ENCODE results near the gene SGPP2. TPM values are rescaled to one million over a fixed set of nuclear protein-coding genes. Genes with fewer than 3 reads are reported as not detected.

SGPP2 gene
- total RNA-seq, 1 donor from 2014 or later, result 31.2 TPM

DNA sequence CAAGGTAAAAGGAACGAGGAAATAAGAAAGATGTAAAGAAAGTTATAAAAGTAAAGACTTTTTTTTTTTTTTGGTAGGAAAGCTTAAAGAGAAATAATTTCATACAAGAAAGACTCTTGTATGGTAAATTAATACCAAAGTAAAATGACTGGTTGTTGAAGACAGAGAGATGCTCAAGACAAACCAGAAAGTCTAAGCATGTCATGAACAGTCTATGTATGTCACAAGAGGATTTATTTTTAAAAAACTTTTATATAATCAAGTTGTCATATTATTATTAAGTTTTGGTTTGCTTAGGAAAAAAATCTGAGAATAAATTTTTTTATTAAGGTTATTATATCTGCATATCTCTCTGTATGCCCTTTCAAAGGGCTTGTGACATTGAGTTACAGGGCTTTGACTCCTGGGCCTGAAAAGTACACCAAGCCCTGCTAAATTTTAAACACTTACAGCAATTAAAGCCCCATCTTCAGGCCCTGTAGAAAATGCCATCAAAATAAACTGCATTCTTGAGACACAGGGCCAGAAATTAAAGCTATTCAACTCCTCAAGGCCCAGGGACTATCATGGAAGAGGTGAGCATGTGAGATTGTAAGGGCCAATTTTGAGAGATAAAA is 10.9 kb upstream of the SGPP2 start:
- Mint-ChIP-seq H3K4me1 (ENCODE audit: low read depth) (no peaks in the 10 kb centered on the region), H3K9me3 (peaks cover 25% of the 10 kb centered on the region), H3K27me3 (ENCODE audit: insufficient read depth) (peaks cover 7% of the 10 kb centered on the region), H3K36me3 (ENCODE audit: low read depth) (no peaks in the 10 kb centered on the region), H3K4me3 (no peak overlapping the region), H3K27ac (no peak overlapping the region)
- DNase-seq (ENCODE audit: low spot score), result no peak
- intact Hi-C loops (cut with micrococcal nuclease), result no loop called here

DNA sequence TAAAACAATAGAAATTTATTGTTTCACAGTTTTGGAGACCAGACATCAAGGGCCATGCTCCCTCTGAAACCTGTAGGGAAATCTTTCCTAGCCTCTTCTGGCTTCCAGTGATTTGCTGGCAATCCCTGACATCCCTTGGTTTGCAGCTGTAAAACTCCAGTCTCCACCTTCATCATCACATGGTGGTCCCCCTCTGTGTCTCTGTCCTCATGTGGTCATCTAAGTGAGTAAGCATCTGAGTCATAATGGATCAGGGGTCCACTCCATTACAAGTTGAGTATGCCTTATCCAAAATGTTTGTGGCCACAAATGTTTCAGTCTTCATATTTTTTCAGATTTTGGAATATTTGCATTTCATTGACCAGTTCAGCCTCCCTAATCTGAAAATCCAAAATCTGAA is 5.6 kb upstream of the SGPP2 start:
- H3K4me3 Mint-ChIP-seq, result no peak overlapping the region
- peaks cover 4% of the 10 kb centered on the region for H3K36me3 Mint-ChIP-seq (ENCODE audit: low read depth)
- intact Hi-C loops (cut with micrococcal nuclease), result no loop called here
- DNase-seq (ENCODE audit: low spot score), result no peak
- peaks cover 10% of the 10 kb centered on the region for H3K27me3 Mint-ChIP-seq (ENCODE audit: insufficient read depth)
- H3K4me1 Mint-ChIP-seq (ENCODE audit: low read depth), result peaks cover 23% of the 10 kb centered on the region
- H3K27ac Mint-ChIP-seq, result no peak overlapping the region
- peaks cover 16% of the 10 kb centered on the region for H3K9me3 Mint-ChIP-seq

DNA sequence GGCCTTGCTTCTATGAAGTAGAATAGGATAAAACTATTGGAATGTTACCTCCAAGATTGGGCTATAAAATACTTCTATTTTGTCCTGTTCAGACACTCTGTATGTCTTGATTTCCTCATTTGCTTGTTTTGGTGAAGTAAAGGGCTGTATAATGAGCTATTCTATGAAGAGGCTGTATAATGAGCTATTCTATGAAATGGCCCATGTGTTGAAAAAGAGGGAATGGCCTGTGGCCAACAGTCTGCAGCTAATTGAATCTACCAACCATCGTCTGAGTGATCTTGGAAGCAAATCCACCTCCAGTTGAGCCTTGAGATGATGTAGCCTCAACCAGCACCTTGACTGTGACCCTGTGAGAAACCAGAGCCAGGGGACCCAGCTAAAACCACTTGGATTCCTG is 3.8 kb upstream of the SGPP2 start:
- intact Hi-C loops (cut with micrococcal nuclease), result loop anchor here (10.0 kb wide), 1 partner anchor 1604 kb away; no protein-coding TSS in a partner anchor
- H3K9me3 Mint-ChIP-seq, result peaks cover 10% of the 10 kb centered on the region
- H3K27me3 Mint-ChIP-seq (ENCODE audit: insufficient read depth), result peaks cover 16% of the 10 kb centered on the region
- H3K27ac Mint-ChIP-seq, result no peak overlapping the region
- DNase-seq (ENCODE audit: low spot score), result no peak
- H3K4me3 Mint-ChIP-seq, result no peak overlapping the region
- peaks cover 8% of the 10 kb centered on the region for H3K36me3 Mint-ChIP-seq (ENCODE audit: low read depth)
- H3K4me1 Mint-ChIP-seq (ENCODE audit: low read depth), result peaks cover 31% of the 10 kb centered on the region

DNA sequence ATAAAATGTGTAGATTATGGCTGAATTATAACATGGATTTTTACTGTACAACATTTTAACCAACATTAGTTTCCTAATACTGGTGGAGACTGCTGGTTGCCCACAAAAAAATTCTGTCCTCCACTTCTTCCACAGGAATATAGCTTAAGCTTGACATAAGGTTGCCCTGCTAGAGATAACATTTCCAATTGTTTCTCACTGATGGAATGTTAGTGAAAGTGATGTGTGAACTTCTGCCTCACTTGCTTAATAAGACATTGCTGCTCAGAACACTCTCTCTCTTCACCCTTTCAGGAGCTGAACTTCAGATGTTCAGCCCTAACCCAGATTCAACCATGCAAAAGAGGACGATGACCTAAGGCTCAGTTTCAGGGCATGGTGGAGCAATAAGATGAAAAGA is 2.7 kb upstream of the SGPP2 start:
- H3K27me3 Mint-ChIP-seq (ENCODE audit: insufficient read depth), result peaks cover 18% of the 10 kb centered on the region
- no peak overlapping the region for H3K27ac Mint-ChIP-seq
- no peak for DNase-seq (ENCODE audit: low spot score)
- intact Hi-C loops (cut with micrococcal nuclease), result loop anchor here (2.0 to 10.0 kb wide), 2 partner anchors 235 to 1603 kb away; partner anchors contain the start of gene FARSB
- peaks cover 11% of the 10 kb centered on the region for H3K36me3 Mint-ChIP-seq (ENCODE audit: low read depth)
- no peaks in the 10 kb centered on the region for H3K9me3 Mint-ChIP-seq
- H3K4me3 Mint-ChIP-seq, result no peak overlapping the region
- H3K4me1 Mint-ChIP-seq (ENCODE audit: low read depth), result peaks cover 36% of the 10 kb centered on the region

DNA sequence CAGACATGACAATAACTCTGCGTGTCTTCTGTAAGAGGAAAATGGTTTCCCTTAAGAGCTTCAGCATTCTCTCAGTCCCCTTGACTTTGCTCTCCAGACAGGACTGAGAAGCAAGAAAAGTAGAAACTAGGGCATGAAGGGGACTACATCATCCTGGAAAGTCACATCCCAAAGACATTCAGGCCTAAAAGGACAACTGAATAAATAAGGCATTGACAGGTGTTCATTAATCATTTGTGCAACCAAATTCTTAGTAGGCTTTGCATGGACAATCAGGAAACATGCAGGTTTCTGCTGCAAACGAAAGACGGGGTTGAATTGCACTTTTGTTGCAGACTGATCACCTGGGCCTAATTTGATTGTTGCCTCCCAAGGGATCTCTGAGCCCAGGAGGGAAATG is 1.2 kb upstream of the SGPP2 start:
- H3K9me3 Mint-ChIP-seq, result peaks cover 6% of the 10 kb centered on the region
- H3K27me3 Mint-ChIP-seq (ENCODE audit: insufficient read depth), result peaks cover 16% of the 10 kb centered on the region
- H3K4me3 Mint-ChIP-seq, result peak overlapping the region; percentile 99
- peaks cover 16% of the 10 kb centered on the region for H3K36me3 Mint-ChIP-seq (ENCODE audit: low read depth)
- H3K4me1 Mint-ChIP-seq (ENCODE audit: low read depth), result peaks cover 51% of the 10 kb centered on the region
- DNase-seq (ENCODE audit: low spot score), result no peak
- intact Hi-C loops (cut with micrococcal nuclease), result loop anchor here (1.0 to 10.0 kb wide), 4 partner anchors 101 to 1602 kb away; partner anchors contain the start of gene FARSB
- H3K27ac Mint-ChIP-seq, result peak overlapping the region; percentile 99

DNA sequence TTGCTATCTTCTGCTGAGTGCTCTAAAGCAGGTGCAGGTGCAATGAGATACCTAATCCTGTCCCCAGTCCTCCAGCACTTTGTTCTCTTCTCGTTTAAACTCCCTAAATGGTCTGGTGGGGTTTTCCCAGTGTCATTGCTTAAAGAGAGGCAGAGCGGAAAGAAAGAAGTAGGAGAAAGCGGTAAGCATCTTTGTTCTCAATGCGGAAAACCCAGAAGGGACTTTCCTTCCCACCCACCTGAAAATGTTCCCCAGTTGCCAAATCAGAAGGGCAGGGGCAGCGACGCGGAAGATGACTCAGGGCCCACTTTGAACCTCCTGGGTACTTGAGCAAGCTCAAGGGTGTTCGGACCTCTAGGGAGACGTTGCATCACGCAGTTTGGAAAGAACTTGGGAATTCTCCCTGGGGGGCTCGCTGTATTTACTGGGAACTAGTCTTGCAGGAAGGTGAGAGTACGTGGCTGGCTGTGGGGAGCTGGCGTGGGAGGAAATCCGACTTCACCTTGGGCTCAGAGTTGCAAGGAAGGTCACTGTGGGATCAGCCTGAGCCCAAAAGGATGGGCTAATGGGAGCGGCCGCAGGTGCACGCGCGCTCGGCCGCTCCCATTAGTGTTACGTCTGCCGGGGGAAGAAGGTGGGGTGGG is 589 bp upstream of the SGPP2 start:
- peaks cover 13% of the 10 kb centered on the region for H3K27me3 Mint-ChIP-seq (ENCODE audit: insufficient read depth)

DNA sequence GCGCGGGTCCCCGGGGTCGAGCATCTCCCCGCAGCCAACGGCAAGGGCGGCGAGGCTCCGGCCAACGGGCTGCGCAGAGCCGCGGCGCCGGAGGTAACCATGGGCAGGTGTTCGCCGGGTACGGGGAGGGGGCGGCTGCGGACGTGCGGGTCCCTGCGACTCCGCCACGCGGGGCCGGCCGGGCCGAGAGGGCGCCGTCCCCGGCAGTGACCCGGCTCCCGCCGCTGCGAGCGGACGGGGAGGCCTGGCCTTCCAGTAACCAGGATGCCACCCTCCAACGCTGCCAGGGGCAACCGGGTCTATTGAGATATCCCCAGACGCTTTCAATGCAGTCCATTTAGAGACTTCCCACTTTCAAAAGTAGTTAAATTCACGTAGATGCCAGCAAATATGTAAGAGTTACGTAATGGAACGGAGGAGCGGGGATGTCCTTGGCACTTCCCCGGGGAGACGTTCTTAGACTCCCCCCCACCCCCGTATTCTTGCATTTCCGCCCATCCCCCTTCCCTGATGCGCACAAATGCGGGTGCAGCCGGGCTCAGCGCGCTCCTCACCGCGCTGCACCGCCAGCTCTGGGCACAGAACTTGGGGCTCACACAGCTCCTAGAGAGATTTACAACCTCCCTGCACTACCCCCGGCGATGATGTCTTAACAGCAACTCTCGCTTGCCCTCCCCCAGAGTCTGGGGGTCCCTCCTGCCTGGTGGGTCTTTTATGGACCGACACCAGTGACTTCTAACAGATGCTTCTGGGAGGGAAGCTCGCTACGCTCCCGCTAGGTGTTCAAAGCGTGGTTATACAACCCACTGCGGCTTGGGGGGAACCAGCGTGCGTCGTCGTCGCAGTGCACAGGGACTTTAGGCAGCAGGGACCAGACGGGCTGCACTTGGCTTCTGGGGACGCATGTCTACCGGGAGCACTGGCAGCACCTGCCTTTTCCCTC is 657 bp downstream of the SGPP2 start:
- peak; percentile 24 for DNase-seq (ENCODE audit: low spot score)

More for the DNA sequence above, 589 bp upstream of the SGPP2 start:
- peak; percentile 44 for DNase-seq (ENCODE audit: low spot score)
- intact Hi-C loops (cut with micrococcal nuclease), result loop anchor here (1.0 to 10.0 kb wide), 6 partner anchors 101 to 1601 kb away; partner anchors contain the start of gene FARSB
- Mint-ChIP-seq H3K4me1 (ENCODE audit: low read depth) (peaks cover 53% of the 10 kb centered on the region), H3K9me3 (peaks cover 6% of the 10 kb centered on the region), H3K36me3 (ENCODE audit: low read depth) (peaks cover 16% of the 10 kb centered on the region), H3K27ac (peak overlapping the region; percentile 99), H3K4me3 (peak overlapping the region; percentile 99)

DNA sequence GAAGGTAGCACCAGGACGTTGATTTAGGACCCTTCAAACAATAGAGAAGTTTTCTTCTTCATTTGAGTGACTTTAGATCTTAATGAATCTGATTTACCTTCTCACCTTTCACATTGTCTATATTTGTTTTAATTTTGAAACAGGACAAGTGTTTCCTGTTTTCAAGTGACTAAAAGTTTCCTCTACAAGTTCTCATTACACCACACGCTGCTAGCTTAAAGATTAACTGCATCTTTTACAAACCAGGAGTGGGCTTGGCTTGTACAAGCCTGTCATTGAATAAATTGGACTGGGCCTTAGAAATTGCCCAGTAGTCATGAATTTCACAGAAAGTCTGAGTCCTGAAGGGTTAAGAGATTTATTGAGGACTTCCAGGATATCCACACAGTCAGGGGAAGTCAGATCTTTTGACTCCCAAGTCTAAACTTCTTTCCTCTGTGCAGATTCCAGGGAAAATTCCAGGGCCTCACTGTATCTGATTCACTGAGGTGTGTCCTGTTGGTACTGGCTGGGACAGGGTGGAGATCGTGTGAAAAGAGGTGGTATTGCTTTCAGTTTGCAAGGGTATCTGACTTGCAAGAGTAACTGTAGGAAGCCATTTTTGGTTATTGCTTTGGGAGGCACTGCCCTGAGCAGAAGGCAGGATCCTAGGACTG is 3.4 kb downstream of the SGPP2 start:
- Mint-ChIP-seq H3K36me3 (ENCODE audit: low read depth) (peaks cover 31% of the 10 kb centered on the region), H3K4me3 (peak overlapping the region; percentile 76), H3K27ac (peak overlapping the region; percentile 90), H3K9me3 (peaks cover 24% of the 10 kb centered on the region), H3K4me1 (ENCODE audit: low read depth) (peaks cover 59% of the 10 kb centered on the region), H3K27me3 (ENCODE audit: insufficient read depth) (peaks cover 13% of the 10 kb centered on the region)
- intact Hi-C loops (cut with micrococcal nuclease), result loop anchor here (2.0 to 10.0 kb wide), 2 partner anchors 23 to 1597 kb away; no protein-coding TSS in a partner anchor
- DNase-seq (ENCODE audit: low spot score), result no peak

More for the DNA sequence above, 657 bp downstream of the SGPP2 start:
- H3K27me3 Mint-ChIP-seq (ENCODE audit: insufficient read depth), result peaks cover 13% of the 10 kb centered on the region
- H3K27ac Mint-ChIP-seq, result peak overlapping the region; percentile 92
- peaks cover 23% of the 10 kb centered on the region for H3K36me3 Mint-ChIP-seq (ENCODE audit: low read depth)
- H3K4me3 Mint-ChIP-seq, result peak overlapping the region; percentile 95
- intact Hi-C loops (cut with micrococcal nuclease), result loop anchor here (2.0 to 10.0 kb wide), 3 partner anchors 136 to 1600 kb away; no protein-coding TSS in a partner anchor
- H3K9me3 Mint-ChIP-seq, result peaks cover 16% of the 10 kb centered on the region
- peaks cover 60% of the 10 kb centered on the region for H3K4me1 Mint-ChIP-seq (ENCODE audit: low read depth)

DNA sequence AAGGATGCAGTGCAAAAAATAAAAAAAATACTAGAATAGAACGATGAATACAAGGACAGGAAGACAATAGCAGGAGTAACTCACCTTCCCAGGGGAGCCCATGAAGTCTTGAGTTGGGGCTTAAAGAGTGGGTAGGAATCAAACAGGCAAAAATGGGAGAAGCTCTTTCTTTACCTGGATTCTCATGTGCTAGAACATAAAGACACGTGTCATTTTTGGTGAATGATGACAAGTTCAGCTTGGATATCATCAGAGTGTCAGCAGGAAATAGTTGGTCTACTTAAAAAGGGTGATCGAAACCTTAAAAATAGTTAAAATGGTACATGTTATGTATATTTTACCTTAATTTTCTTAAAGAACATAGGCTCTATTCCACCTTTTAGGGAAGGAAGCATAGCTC is 5.7 kb downstream of the SGPP2 start:
- Mint-ChIP-seq H3K27me3 (ENCODE audit: insufficient read depth) (peaks cover 5% of the 10 kb centered on the region), H3K9me3 (peaks cover 24% of the 10 kb centered on the region), H3K27ac (no peak overlapping the region), H3K36me3 (ENCODE audit: low read depth) (peaks cover 30% of the 10 kb centered on the region), H3K4me3 (peak overlapping the region; percentile 20), H3K4me1 (ENCODE audit: low read depth) (peaks cover 44% of the 10 kb centered on the region)
- intact Hi-C loops (cut with micrococcal nuclease), result no loop called here
- DNase-seq (ENCODE audit: low spot score), result no peak

DNA sequence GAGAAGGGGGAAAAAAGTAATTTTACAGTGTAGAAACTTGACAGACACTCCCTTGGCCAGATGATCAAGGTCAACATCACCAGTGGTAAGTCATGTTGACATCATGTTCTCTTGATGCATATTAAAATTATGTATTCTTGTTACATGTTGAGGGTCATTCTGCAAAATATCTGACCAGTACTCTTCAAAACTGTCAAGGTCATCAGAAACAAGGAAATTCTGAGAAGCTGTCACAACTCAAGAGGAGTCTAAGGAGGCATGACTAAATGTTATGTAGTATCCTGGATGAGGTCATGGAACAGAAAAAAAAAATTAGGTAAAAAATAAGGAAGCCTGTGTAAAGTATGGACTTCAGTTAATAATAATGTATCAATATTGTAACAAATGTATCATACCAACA is 6.3 kb downstream of the SGPP2 start:
- Mint-ChIP-seq H3K36me3 (ENCODE audit: low read depth) (peaks cover 29% of the 10 kb centered on the region), H3K9me3 (peaks cover 24% of the 10 kb centered on the region), H3K4me3 (no peak overlapping the region), H3K4me1 (ENCODE audit: low read depth) (peaks cover 41% of the 10 kb centered on the region), H3K27me3 (ENCODE audit: insufficient read depth) (peaks cover 3% of the 10 kb centered on the region), H3K27ac (no peak overlapping the region)
- DNase-seq (ENCODE audit: low spot score), result no peak
- intact Hi-C loops (cut with micrococcal nuclease), result no loop called here

DNA sequence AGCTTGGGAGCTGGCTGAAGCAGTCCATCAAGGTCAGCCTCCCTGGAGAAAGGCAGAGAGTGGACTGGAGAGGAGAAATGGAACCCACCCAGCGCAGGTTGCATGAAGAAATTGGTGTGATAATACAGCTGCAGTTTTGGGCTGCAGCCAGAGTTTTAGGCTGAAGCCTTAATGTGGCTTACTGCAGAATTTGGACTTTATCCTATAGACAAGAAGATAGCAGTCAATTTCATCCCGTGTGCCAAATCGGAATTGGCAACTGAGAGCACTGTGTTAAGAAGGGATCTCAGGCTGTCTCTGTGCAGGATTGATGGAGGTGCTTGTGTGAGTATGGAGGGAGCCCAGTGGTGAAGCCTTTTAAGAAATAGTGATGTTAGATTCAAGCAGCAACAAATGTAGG is 7.5 kb downstream of the SGPP2 start:
- intact Hi-C loops (cut with micrococcal nuclease), result no loop called here
- DNase-seq (ENCODE audit: low spot score), result no peak
- Mint-ChIP-seq H3K27ac (no peak overlapping the region), H3K4me3 (no peak overlapping the region), H3K4me1 (ENCODE audit: low read depth) (peaks cover 34% of the 10 kb centered on the region), H3K36me3 (ENCODE audit: low read depth) (peaks cover 26% of the 10 kb centered on the region), H3K9me3 (peaks cover 24% of the 10 kb centered on the region), H3K27me3 (ENCODE audit: insufficient read depth) (no peaks in the 10 kb centered on the region)
